HG03354 (cell line): Measurements from ENCODE around the gene TXNDC17.
A peak's percentile ranks its signal among the peaks of the same experiment; 100 is the strongest.
"Not testable (repeated sequence)": the region's sequence is repeated elsewhere in the genome, so short reads cannot be mapped to it uniquely, and the experiment has no call there.

ENCODE experiments used
- ATAC-seq: cut with Tn5 transposase; IDR thresholded peaks from one replicate; pipeline ENCODE4 v1.9.1; 2021; ENCODE audit warnings: mild to moderate bottlenecking; ENCODE audit not compliant: unreplicated experiment, poor library complexity, severe bottlenecking

Gene TXNDC17

DNA sequence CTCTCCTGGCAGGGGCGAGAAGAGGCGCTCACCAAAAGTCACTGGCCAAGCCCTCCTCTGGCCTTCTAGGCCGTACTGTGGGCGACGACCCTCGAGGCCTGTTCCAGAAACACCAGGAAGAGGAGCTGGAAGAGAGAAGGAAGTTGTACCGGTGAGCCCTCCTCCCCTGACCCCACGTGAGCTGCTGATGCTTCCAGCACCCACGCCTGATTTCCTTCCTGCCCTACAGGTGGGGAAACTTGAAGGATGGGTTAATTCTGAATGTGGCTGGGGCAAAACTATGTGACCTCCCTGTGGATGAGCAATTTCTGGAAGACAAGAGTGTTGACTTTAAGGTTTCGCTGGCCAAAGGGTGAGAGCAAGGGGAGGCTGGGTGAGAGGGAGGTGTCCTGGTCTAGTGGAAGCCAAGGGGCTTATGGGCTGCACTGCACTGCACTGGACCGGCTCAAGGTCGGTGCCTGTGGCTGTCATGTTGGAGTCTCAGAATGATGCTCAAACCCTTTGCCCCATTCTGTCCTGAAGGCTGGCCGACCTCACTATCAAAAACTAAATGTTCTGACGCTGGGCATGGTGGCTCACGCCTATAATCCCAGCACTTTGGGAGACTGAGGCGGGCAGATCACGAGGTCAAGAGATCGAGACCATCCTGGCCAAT lies 16.9 kb downstream of the TXNDC17 start:
- ATAC-seq: no peak

DNA sequence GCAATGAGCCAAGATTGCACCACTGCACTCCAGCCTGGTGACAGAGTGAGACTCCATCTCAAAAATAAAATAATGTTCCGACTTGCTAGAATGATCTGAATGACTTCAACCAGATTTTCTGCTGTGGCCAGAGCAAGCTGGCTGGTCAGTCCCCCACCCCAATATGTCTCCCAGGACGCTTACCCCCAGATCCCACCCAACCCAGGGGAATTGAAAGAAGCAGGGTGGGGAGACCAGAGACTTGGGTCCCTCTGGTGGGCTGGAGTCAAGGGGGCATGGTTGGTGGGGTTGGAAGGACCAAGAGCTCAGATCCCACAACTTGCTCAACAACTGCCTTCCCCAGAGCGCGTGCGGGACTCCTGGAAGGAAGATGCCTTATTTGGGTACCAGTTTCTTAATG lies 17.6 kb downstream of the TXNDC17 start:
- ATAC-seq: not testable (repeated sequence)

DNA sequence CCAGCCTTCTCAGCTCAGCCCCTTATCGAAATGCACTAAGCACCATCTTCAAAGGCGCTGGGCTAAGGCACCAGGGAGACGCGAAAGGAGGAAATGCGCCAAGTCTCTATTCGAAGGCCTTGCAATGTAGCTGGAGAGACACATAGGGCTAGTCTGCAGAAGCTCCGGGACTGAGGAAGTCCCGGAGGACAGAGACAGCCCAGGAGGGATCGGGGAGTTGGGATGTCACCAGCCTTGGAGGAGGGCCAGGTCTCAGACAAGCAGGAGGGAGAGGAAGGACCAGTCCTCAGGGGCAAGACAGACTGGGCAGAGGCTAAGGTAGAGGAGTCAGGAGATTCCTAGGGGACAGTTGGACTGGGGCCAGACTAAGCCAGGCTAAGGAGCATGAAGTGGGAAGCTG lies 19.2 kb downstream of the TXNDC17 start:
- no peak for ATAC-seq

DNA sequence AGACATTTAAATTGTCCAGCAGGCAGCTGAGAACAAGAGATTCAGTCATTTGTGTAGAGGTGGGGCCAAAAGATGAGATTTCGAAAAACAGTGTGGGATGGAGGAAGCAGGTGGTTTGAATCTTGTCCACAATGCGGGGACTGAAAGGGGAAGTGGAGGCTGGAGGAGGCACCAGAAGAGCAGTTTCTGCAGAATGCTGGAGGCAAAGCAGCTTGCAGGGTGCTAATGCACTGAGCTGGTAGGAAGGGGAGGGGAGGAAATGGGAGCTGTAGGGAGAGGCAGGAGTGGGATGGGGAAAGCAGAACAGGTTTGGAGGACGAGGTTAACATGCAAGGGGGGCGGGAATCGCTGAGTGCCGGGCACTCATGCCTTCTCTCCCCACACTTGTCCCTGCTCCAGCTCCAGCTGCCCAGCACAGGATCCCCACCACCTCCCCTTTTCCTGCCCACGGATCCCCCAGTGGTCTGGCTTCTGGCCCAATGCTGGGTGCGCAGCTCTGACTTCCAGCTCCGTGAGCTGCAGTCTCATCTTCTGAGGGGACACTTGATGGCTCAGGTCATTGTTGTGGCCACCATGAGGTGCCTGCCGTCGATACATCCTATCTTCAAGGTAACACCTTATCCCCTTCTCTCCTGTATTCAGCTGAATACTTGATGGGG lies 20.1 kb downstream of the TXNDC17 start:
- ATAC-seq: peak; percentile 60

DNA sequence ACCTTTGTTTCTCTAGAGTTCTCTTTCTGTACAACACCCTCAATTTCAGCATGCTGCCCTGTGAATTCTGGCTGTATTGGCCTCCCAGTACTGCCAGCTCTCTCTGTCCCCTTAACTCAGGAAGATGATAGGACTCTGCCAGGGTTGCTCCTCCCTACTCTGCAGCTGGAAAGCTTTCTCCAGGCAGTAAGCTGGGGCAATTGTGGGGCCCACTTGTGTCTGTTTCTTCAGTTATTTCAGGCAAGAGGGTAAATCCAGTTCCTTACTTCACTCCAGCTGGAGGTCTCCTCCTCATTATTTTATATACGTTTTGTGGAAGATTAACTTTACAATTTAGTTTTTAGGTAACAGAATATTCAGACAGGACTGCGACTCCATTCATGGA lies 20.6 kb downstream of the TXNDC17 start:
- ATAC-seq: no peak

DNA sequence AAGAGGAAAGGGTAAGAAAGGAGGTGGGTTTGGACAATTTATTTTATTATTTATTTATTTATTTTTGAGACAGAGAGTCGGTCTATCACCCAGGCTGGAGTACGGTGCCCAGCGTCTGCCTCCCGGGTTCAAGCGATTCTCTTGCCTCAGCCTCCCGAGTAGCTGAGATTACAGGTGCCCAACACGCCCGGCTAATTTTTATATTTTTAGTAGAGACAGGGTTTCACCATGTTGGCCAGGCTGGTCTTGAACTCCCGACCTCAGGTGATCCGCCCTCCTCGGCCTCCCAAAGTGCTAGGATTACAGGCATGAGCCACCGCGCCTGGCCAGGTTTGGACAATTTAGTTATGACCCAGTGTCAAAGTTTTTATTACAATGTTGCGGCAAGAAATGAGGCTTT lies 22.3 kb downstream of the TXNDC17 start:
- ATAC-seq: not testable (repeated sequence)

DNA sequence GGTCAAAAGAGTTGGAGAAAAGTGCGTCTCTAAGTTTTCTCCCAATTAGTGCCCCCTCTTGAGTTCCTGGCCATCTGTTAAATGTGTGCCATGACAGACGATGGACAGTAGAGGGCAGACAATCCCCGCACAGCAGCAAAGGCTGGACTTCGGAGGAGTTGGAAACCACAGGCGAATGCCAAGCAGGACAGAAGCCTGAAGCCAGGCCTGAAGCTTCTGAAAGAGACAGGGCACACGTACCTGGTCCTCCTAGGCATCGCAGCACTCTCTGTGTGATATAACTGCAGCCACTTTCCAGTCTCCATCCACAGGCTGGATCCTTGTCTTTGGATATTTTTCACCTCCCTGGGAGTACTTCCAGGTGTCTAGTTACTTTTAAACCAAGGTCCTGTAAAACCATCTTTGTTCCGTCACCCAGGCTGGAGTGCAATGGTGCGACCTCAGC lies 25.2 kb downstream of the TXNDC17 start:
- no peak for ATAC-seq

DNA sequence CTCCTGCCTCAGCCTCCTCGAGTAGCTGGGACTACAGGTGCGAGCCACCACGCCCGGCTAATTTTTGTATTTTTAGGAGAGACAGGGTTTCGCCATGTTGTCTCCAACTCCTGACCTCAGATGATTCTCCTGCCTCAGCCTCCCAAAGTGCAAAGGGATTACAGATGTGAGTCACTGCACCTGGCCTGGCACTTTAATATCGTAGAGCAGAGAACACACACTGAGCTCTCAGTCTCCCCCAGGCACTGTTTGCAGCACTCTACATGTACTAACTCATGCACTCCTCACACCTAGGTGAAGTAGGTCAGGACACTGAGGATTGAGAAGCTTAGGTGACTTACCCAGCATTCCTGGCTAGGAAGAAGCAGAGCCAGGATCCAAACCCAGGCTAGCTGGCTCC lies 25.7 kb downstream of the TXNDC17 start:
- ATAC-seq: no peak

DNA sequence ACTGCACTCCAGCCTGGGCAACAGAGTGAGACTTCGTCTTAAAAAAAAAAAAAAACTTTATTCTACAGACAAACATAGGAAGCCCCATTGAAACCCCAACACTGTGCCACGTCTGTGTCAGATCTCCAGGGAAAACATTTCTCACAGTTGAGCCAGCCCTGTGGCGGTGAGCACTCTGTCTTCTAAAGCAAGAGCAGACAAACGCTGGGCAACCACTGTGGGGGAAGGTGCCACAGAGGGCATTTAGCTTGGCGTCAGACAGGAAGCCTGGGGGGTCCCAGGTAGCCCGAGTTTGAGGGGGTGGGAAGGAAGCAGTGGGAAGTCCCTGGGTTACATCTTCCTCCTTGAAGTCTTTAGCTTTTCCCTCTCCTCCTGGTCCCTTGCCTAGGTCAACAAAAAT lies 26.7 kb downstream of the TXNDC17 start:
- no peak for ATAC-seq

DNA sequence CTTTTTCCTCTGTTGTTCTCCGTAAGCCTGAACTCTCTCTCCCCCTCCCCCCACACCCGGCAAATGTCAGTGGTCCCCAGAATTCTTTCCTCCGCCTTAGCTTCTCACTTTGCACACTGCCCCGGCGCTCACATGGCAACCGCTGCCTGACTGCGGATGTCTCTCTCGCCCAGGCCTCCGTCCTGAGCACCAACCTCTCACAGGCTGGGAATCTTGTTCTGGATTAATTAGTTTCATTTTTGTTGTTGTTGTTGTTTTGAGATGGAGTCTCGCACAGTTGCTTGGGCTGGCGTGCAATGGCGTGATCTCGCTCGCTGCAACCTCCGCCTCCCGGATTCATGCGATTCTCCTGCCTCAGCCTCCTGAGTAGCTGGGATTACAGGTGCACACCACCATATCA lies 27.4 kb downstream of the TXNDC17 start:
- no peak for ATAC-seq

DNA sequence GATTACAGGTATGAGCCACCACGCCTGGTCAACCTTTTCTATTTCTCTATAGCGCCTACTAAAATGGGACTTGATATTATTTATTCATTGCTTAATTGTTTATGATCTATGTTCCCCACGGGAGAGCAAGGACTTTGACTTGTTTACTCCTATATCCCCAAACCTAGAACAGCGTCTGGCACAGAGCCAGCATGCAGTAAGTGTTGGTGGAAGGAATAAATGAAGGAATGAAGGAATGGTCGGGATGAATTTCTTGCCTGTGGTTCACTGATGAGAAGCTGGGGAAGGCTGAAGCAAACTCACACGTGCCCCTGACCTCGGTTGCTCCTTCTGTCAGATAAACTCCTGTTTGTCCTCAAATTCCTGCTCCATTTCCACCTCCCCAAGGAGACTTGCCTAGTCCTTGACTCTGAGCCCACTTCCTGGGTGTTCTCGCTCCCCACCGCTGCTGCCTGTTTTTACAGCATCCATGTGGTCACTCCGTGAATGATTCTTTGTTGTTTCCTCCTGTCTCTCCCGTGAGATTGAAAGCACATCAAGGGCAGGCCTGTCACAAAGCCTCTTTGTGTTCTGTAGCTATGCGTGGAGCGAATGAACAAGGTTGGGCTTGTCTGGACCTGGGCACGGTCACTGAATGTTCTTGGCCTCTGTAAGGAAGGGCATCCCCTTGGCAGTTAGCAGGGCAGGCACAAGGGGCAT lies 28.0 kb downstream of the TXNDC17 start:
- no peak for ATAC-seq

DNA sequence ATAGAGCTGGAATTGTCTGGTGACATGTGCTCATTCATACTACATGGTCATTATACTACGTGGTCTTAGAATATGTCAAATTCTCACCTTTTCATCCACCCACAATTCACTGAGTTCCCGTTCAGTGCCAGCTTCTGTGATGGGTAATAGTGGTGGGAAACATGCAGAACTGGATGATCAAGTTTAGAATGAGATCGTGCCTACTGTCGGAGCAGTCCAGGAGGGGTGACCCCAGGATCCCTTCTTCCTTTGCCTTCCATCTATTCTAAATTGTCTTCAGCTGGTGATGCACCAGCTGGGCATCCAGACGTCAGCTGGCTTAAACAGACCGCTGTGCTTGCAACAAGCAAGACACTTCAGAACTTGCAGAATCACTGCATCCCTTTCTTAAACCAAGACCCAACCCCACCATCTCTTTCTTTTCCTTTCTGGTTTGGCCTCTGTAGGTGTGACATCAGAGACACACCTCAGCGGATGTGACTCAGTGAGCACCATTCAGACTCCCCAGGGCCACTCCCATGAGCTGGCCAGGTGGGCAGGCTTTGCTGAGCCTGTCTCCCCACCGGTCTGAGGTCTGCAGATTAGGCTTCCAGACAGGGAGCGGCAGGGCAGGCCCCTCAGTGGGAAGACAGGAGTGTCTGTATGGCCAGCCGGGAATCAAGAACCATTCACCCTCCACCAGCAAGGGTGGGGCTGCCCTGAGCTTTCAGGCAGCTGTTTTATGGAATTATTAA lies 28.8 kb downstream of the TXNDC17 start:
- no peak for ATAC-seq

DNA sequence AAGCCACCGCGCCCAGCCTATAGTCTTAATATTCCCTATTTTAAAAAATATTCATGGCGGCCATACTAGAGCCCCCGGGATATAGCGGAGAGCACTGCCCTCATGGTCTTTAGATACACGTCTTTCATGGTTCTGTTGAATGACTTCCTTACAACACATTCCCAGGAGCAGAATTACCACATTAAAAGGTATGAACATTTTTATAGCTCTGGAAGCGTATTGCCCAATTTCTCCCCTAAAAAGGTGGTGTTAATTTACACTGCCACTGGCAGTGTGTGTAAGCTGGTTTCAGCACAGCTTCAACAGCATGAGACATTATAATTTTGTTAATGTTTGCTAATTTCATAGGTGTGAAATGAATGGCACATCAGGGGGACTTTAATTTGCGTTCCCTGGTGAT lies 29.7 kb downstream of the TXNDC17 start:
- ATAC-seq: no peak

DNA sequence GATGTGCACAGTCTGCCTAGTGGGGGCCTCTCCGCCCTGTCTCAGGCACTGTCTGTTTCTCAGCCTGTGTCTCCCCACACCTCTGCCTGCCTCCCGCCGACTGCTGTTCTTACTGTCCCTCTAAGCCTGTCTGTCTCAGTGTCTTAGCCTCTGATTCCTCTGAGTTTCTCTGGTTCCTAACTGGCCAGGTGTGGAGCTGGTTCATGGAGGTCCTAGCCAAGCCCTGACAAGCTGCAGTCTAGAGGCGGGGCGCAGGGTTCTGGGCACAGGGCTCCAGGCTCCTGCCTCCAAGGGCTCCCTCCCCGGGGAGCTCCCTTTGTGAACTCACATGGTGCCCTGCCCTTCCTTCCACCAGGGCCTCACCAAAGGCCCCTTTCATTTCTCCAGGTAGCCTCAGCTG lies 30.1 kb downstream of the TXNDC17 start:
- ATAC-seq: no peak

DNA sequence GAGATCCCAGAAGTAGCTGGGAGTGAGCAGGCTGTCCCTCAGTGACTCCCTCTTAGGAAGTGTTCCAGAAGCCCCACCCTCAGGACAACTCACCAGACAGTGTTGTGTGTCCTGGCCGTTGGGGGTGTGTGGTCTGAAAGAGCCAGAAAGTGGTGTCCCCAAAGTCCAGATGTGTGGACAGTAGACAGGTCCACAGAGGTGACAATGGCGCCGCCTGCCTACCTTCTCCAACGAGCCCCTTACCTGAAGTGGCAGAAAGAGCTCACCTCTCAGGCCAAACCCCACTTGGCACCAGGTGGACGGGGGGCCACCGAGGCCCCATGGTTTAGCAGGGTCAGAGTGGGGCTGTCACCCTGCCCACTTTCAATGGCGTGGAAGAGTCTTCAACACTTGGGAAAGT lies 30.6 kb downstream of the TXNDC17 start:
- no peak for ATAC-seq

DNA sequence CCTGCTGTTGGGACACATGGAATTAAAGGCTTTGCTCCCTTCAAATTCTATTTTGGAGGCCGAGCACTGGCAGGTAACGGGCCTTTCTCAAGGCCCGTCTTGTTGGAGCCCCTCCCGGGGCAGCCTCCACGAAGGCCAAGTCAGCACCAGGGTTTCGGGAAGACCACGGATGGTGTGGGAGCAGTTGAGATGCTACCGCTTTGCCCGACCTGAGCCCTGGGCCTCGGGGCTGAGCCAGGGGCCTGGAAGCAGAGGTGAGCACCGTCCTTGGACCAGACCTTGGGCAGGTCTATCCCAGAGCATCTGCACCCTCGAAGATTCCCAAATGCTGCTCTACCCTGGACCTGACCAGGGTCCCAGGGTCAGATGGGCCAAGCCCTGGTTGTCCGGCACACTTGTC lies 33.7 kb downstream of the TXNDC17 start:
- ATAC-seq: no peak

DNA sequence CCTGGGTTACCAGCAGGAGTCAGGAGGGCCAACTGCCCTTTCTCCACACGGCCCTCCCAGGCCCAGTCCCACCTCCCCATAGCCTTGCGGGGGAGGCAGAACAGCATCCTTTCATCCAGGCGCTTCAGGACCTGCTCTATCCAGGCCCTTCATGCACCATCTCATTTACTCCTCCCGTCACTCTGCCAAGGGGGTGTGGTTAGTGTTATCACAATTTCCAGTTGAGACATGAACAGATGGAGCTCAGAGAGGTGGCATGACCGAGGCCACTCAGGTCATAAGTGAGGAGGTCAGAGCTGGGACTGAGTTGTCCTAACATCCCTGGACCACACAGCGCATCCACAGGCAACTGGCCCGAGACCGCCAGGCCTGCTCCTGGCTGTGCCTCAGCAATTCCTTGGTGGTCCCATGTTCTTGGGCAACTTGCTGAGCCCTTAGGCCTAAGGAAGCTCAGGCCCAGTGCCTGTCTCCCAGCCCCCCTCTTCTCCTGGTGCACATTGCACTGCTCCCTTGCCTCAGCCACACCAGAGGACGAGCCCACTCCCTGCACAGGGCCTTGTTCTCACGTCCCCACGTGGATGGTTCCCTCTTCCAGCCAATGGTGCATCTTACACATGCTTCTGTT lies 34.5 kb downstream of the TXNDC17 start:
- no peak for ATAC-seq

DNA sequence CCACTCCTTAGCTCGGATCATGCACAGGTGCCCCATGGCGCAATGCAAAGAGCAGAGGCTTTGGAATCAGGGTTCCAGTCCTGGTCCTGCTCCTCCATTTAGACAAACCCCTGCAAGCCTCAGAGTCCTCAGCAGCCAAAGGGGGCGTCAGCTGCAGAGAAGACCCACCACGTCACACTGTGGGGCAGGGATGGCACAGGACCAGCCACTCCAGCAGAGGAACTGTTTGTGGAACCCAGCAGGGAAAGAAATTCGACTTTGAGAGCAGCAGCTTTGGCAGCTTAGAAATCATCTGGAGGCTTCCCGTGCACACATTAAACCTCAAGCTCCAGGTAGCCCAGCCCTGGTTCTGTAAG lies 35.9 kb downstream of the TXNDC17 start:
- ATAC-seq: no peak

DNA sequence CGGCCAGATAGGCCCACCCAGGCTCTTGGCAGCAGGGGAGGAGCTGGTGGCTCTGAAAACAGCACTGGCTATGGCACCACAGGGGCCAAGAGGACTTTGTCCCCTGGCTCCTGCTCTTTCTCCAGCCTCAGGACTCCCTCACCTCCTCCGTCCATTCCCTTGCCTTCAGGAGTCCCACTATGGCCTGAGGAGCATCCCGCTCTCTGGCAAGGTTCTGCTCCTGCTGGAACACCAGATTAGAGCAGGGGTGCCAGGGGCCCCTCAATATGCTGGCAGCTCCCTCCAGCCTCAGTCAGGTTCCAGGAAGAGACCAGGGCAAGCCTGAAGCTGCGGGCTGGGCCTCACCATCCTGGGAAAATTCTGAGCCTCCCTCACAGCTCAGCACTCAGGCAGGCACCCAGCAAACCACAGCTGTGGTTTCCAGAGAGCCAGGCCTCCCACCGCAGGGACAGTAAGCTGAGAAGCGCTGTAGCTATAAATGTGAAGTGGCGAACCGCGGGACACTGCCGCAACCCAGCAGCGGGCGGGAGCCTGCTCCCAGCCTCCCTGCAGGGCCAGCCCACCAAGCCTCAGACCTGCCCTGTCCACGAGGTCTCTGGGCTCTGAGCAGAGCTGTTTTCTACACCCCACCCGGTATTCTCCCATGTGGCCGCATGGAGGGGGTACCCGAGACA lies 36.4 kb downstream of the TXNDC17 start:
- ATAC-seq: no peak

DNA sequence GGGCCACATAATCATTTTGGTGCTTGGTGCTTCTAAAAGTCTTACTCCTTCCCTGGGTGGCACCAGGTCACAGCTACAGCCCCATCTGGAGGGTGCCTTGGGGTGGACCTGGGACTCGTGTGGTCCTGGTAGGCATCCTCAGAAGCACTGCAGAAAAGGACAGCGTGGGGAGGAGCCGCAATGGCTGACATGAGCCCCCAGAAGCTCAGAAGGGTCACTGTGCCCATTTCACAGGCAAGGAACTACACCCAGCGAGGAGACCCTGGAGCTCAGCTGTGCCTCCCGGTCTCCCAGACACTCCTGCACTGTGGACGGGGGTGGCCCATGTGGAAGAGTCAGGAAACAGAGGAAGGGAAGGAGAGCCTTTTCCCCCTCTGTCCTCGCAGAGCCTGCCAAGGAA lies 37.1 kb downstream of the TXNDC17 start:
- no peak for ATAC-seq
